ENCODE data around the gene NDRG4.

GRCh38 chr16:58478427-58478826 is 21.5 kb upstream of the NDRG4 start:
- TF ChIP-seq, protein P1, sequence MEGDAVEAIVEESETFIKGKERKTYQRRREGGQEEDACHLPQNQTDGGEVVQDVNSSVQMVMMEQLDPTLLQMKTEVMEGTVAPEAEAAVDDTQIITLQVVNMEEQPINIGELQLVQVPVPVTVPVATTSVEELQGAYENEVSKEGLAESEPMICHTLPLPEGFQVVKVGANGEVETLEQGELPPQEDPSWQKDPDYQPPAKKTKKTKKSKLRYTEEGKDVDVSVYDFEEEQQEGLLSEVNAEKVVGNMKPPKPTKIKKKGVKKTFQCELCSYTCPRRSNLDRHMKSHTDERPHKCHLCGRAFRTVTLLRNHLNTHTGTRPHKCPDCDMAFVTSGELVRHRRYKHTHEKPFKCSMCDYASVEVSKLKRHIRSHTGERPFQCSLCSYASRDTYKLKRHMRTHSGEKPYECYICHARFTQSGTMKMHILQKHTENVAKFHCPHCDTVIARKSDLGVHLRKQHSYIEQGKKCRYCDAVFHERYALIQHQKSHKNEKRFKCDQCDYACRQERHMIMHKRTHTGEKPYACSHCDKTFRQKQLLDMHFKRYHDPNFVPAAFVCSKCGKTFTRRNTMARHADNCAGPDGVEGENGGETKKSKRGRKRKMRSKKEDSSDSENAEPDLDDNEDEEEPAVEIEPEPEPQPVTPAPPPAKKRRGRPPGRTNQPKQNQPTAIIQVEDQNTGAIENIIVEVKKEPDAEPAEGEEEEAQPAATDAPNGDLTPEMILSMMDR (IDR thresholded peaks at IDR 0.05), result no peak
- TF ChIP-seq POLR2A (IDR thresholded peaks at IDR 0.05), result no peak

All from ovary (tissue), 3 donors.